Neural cell (in vitro differentiated cells): ENCODE results near the gene RNF17. TPM values are rescaled to one million over a fixed set of nuclear protein-coding genes. Genes with fewer than 3 reads are reported as not detected.

Experiments used
- H2AFZ ChIP-seq: fragments of 200-600, 300-800 bp; sonication (generic), shearing (Covaris generic); 2 replicates; pipeline ENCODE4 v1.6.0; 2014; ENCODE audit warnings: low read depth, mild to moderate bottlenecking, antibody characterized with exemption, low read length, moderate library complexity
- H3F3A ChIP-seq: fragments of 200-600 bp; shearing (Covaris generic); 2 replicates; pipeline ENCODE4 v1.6.1; 2016; ENCODE audit warnings: mild to moderate bottlenecking, moderate library complexity, mixed read lengths, antibody characterized with exemption, low read length; ENCODE audit not compliant: insufficient read depth, poor library complexity, severe bottlenecking
- H3K27ac ChIP-seq: fragments of 200-600, 300-800 bp; sonication (generic), shearing (Covaris generic); 2 replicates; pipeline ENCODE4 v1.5.1; 2014; ENCODE audit warnings: mild to moderate bottlenecking, low read length, moderate library complexity
- H3K27me3 ChIP-seq: fragments of 300-800, 200-600 bp; sonication (generic), shearing (Covaris generic); 2 replicates; pipeline ENCODE4 v1.6.0; 2014; ENCODE audit warnings: mild to moderate bottlenecking, low read depth, low read length, moderate library complexity; ENCODE audit not compliant: insufficient read depth
- H3K36me3 ChIP-seq: fragments of 300-800, 200-600 bp; sonication (generic), shearing (Covaris generic); 2 replicates; pipeline ENCODE4 v1.5.1; 2014; ENCODE audit warnings: mild to moderate bottlenecking, antibody characterized with exemption, low read length, moderate library complexity; ENCODE audit not compliant: insufficient read depth
- H3K4me2 ChIP-seq: fragments of 300-800, 200-600 bp; sonication (generic), shearing (Covaris generic); 2 replicates; pipeline ENCODE4 v1.6.0; 2014; ENCODE audit warnings: mild to moderate bottlenecking, low read length
- H3K4me3 ChIP-seq: fragments of 300-800, 200-600 bp; sonication (generic), shearing (Covaris generic); 2 replicates; pipeline ENCODE4 v1.5.1; 2014; ENCODE audit warnings: mild to moderate bottlenecking, low read length, moderate library complexity
- H3K79me2 ChIP-seq: fragments of 200-600 bp; shearing (Covaris generic); replicated peaks from 2 replicates; pipeline ENCODE4 v1.6.0; 2014; ENCODE audit warnings: mild to moderate bottlenecking, low read length, moderate library complexity; ENCODE audit not compliant: insufficient read depth
- H3K9ac ChIP-seq: fragments of 300-800, 200-600 bp; sonication (generic), shearing (Covaris generic); 2 replicates; pipeline ENCODE4 v1.6.1; 2016; ENCODE audit warnings: mild to moderate bottlenecking, low read length, mixed read lengths
- H3K9me2 ChIP-seq: fragments of 200-600 bp; shearing (Covaris generic); 2 replicates; pipeline ENCODE4 v1.6.1; 2016; ENCODE audit warnings: mild to moderate bottlenecking, low read length, mixed read lengths; ENCODE audit not compliant: insufficient read depth
- H3K9me3 ChIP-seq: fragments of 200-600, 300-800 bp; sonication (generic), shearing (Covaris generic); 2 replicates; pipeline ENCODE4 v1.6.1; 2016; ENCODE audit warnings: mild to moderate bottlenecking, mixed run types, low read length, moderate library complexity, mixed read lengths
- H4K20me1 ChIP-seq: fragments of 200-600 bp; shearing (Covaris generic); 2 replicates; pipeline ENCODE4 v1.6.1; 2016; ENCODE audit warnings: mild to moderate bottlenecking, mixed run types; ENCODE audit not compliant: insufficient read depth
- CTCF ChIP-seq: fragments of 450-650 bp; IDR thresholded peaks from 2 replicates; pipeline ENCODE4 v1.5.1; 2014; ENCODE audit warnings: antibody characterized with exemption, mild to moderate bottlenecking, moderate library complexity; ENCODE audit not compliant: poor library complexity, severe bottlenecking
- EP300 ChIP-seq: fragments of 450-650 bp; conservative IDR thresholded peaks from 2 replicates; pipeline ENCODE4 v1.6.1; 2014; ENCODE audit warnings: antibody characterized with exemption, mild to moderate bottlenecking, moderate library complexity; ENCODE audit not compliant: poor library complexity, severe bottlenecking
- EZH2 ChIP-seq: fragments of 200-600, 300-800 bp; shearing (Covaris generic), sonication (generic); IDR thresholded peaks from 2 replicates; pipeline ENCODE4 v1.6.1; 2014; ENCODE audit warnings: antibody characterized with exemption, low read length, borderline replicate concordance, mild to moderate bottlenecking; ENCODE audit not compliant: insufficient read depth, poor library complexity, severe bottlenecking
- MXI1 ChIP-seq: fragments of 450-650 bp; conservative IDR thresholded peaks from 2 replicates; pipeline ENCODE4 v1.6.1; 2014; ENCODE audit warnings: antibody characterized with exemption, mild to moderate bottlenecking; ENCODE audit not compliant: poor library complexity, severe bottlenecking
- POLR2AphosphoS5 ChIP-seq: IDR thresholded peaks from 2 replicates; pipeline ENCODE4 v1.6.1; 2012
- RAD21 ChIP-seq: fragments of 450-650 bp; conservative IDR thresholded peaks from 2 replicates; pipeline ENCODE4 v1.6.1; 2014; ENCODE audit warnings: antibody characterized with exemption, mild to moderate bottlenecking, moderate library complexity
- REST ChIP-seq: IDR thresholded peaks from 2 replicates; pipeline ENCODE4 v1.6.1; 2012; ENCODE audit warnings: borderline replicate concordance
- SMC3 ChIP-seq: fragments of 450-650 bp; conservative IDR thresholded peaks from 2 replicates; pipeline ENCODE4 v1.6.1; 2014; ENCODE audit warnings: antibody characterized with exemption, mild to moderate bottlenecking, moderate library complexity; ENCODE audit not compliant: poor library complexity
- TAF1 ChIP-seq: IDR thresholded peaks from 2 replicates; pipeline ENCODE4 v1.6.1; 2012; ENCODE audit warnings: low read depth
- polyA plus RNA-seq: library from polyadenylated mRNA; depleted of rRNA; stranded (reverse); fragments of >200 nt; gene quantifications from 2 replicates; pipeline ENCODE4 v1.2.3, GENCODE V29; 2014

Gene RNF17
- polyA plus RNA-seq, 1 donor from 2014 or later = not detected

- TF ChIP-seq RAD21 = no peak
- TF ChIP-seq SMC3 = no peak
- TF ChIP-seq TAF1 = no peak
- no peak for TF ChIP-seq CTCF
- TF ChIP-seq POLR2AphosphoS5 = no peak
- TF ChIP-seq MXI1 = no peak
- TF ChIP-seq REST = no peak
- no peak for TF ChIP-seq EP300
- no peak for TF ChIP-seq EZH2
- Histone ChIP-seq H3K9ac (no peak overlapping the region), H3K27ac (no peak overlapping the region), H3K79me2 (no peaks in the 10 kb centered on the region), H3F3A (no peaks in the 10 kb centered on the region), H3K9me2 (no peaks in the 10 kb centered on the region), H3K9me3 (no peaks in the 10 kb centered on the region), H2AFZ (no peak overlapping the region), H3K4me2 (no peak overlapping the region), H3K36me3 (no peaks in the 10 kb centered on the region), H3K27me3 (no peaks in the 10 kb centered on the region), H3K4me3 (no peak overlapping the region), H4K20me1 (no peaks in the 10 kb centered on the region)
These were observed 47.5 kb upstream of the RNF17 start for GRCh38 chr13:24716446-24716845.

- no peaks in the 10 kb centered on the region for H3K27me3 ChIP-seq
- no peaks in the 10 kb centered on the region for H3K9me3 ChIP-seq
- H3K79me2 ChIP-seq = no peaks in the 10 kb centered on the region
- no peak overlapping the region for H3K9ac ChIP-seq
- H3F3A ChIP-seq = no peaks in the 10 kb centered on the region
- no peaks in the 10 kb centered on the region for H3K36me3 ChIP-seq
- no peaks in the 10 kb centered on the region for H3K9me2 ChIP-seq
- TF ChIP-seq POLR2AphosphoS5 (no peak), CTCF (no peak), RAD21 (no peak), EZH2 (no peak), TAF1 (no peak), EP300 (no peak), REST (no peak), MXI1 (no peak), SMC3 (no peak)
- no peaks in the 10 kb centered on the region for H4K20me1 ChIP-seq
- no peak overlapping the region for H3K4me3 ChIP-seq
- H2AFZ ChIP-seq = no peak overlapping the region
- no peak overlapping the region for H3K4me2 ChIP-seq
- no peak overlapping the region for H3K27ac ChIP-seq
These were observed 46.8 kb upstream of the RNF17 start for GRCh38 chr13:24717217-24717616.
